GM12873 (cell line): ENCODE results near the gene NINJ2.

ENCODE experiments used
- TF ChIP-seq, protein P1 (sequence below): IDR thresholded peaks from 2 replicates; pipeline ENCODE4 v1.5.1; 2012; ENCODE audit warnings: low read depth, mild to moderate bottlenecking, moderate library complexity, low read length, control low read depth; ENCODE audit not compliant: insufficient read depth; ENCODE audit errors: missing control alignments

The NINJ2 gene

GRCh38 chr12:681568-682256 is 18.5 kb upstream of the NINJ2 start:
- TF ChIP-seq, protein P1, sequence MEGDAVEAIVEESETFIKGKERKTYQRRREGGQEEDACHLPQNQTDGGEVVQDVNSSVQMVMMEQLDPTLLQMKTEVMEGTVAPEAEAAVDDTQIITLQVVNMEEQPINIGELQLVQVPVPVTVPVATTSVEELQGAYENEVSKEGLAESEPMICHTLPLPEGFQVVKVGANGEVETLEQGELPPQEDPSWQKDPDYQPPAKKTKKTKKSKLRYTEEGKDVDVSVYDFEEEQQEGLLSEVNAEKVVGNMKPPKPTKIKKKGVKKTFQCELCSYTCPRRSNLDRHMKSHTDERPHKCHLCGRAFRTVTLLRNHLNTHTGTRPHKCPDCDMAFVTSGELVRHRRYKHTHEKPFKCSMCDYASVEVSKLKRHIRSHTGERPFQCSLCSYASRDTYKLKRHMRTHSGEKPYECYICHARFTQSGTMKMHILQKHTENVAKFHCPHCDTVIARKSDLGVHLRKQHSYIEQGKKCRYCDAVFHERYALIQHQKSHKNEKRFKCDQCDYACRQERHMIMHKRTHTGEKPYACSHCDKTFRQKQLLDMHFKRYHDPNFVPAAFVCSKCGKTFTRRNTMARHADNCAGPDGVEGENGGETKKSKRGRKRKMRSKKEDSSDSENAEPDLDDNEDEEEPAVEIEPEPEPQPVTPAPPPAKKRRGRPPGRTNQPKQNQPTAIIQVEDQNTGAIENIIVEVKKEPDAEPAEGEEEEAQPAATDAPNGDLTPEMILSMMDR = no peak

DNA sequence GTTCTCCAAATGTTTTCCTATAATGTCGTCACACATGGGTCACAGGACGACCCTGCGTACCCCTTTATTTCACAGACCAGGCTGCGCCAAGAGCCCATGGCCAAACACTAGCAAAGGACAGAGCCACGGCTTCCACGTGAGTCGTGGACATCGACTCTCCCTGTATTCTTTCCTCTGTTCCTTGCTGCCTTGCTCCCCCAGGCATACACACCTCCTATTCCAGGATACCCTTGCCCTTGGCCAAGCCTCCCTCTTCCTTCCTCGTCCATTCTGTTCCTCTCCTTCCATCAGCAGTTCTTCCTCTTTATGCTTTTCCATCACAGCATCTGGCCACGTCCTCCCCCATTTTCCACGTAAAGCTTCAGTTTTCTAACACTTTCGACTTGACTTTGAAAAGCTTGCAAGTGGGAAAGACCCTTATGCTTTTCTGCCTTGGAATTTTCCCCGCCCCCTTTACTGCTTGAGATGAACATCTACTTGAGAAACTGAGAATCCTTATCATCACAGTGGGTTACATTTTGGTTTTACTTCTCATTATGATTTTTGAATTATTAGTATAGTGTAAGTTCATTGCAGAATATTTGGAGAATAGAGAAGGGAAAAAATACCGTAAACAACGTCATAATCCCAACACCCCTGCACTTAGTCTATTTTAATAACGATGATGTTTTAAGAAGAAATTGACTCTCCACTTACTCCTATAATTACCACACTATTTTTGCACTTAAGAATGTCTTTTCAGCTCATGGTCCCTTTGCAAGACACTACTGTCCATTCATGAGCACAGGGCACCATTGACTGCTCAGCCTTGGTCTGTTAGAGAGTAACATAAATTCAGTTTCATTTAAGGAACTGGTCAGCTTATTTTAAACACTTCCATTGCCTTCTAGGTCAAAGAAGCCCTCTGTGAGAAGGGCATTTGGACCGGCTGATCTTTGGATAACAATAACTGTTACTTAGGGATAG is 15.8 kb upstream of the NINJ2 start:
- TF ChIP-seq, protein P1 = no peak

DNA sequence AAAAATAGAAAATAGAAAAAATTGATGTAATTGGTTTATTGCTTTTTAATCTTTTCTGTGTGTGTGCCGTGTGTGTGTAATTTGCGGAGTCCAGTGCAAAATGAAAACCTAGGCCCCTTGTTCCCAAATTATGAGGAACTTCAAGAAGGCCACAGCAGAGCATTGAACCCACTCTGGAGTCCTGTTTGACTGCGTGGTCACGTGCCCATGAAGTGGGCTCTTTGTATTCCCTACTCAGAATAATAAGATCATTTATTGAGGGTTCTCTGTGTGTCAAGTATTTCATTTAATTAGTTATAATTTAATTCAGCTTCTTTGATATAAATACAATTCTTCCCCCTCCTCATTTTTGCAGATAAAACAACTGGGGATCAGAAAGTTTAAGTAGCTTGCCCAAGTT is 12.3 kb upstream of the NINJ2 start:
- TF ChIP-seq, protein P1 = no peak

- TF ChIP-seq, protein P1 = no peak
Measured at GRCh38 chr12:674272-674781, 11.1 kb upstream of the NINJ2 start.

DNA sequence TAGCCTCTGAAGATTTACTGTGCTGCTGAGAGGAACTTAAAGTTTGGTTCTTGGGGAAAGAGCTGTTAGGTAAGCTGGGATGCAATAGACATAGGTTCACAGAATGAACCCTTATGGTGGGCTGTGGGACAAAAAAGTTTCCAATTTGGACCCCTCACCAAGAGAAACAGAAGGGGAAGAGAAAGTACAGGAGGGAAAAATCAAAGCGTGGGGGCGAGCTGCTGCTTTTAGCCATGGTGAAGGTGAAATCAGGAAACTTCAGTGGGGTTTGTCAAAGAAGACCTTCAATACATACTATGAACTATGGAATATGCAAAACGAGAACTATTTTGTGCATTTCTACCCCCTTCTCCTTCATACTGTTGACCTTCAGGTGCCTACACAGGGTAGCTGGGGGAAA is 10.6 kb upstream of the NINJ2 start:
- TF ChIP-seq, protein P1 = no peak

DNA sequence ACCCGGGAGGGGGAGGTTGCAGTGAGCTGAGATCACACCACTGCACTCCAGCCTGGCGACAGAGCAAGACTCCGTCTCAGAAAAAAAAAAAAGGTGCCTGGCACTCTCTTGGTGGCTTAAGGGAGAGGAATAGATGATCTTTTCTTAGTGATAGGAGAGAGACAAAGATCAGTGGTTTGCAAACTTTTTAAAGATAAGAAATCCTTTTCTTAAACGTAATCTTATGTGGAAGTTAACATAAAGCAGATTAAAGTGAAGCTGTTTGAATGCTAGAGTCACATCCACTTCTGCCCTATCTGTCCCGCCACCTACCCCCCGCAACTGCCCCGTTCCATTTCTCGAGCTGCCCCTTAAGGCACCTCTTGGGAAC is 6.3 kb upstream of the NINJ2 start:
- TF ChIP-seq, protein P1 = no peak

GRCh38 chr12:668090-668481 is 4.8 kb upstream of the NINJ2 start:
- TF ChIP-seq, protein P1 = no peak
